Mammary epithelial cell (primary cell): ENCODE measurements around the gene EML4.

Experiments used
- CTCF ChIP-seq, 2 donors: IDR thresholded peaks in 1 of 2; conservative IDR thresholded peaks in 1 of 2; 2 replicates each; pipeline ENCODE4 v1.5.1; 2011 to 2012; ENCODE audit warnings: inconsistent platforms in 2 of 2, low read length in 2 of 2, mild to moderate bottlenecking in 2 of 2, control low read depth in 1 of 2, low read depth in 1 of 2; ENCODE audit not compliant: insufficient read depth in 1 of 2; ENCODE audit errors: extremely low read depth in 1 of 2
- EZH2 ChIP-seq: IDR thresholded peaks from 2 replicates; pipeline ENCODE4 v1.6.1; 2012; ENCODE audit warnings: low read length, inconsistent platforms, borderline replicate concordance

DNA sequence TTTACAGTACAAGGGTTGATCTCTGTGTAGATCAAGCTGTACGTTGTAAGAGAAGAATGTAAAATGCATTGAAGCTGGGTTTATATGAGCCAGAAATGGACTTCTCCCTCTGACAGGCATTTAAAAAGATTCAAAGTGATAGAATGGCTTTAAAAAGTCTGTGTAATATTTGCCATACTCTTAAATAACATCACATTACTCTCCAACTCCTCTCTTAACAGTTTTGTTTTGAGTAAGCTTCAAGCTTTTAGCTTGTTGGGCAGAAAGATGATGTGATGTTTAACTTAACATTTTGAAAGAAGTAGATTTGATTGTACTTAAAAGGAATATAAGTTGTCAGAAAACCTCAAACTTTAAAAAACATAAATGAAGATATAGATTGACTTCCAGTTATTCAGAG lies 119.7 kb downstream of the EML4 start:
- TF ChIP-seq EZH2 = no peak
- TF ChIP-seq CTCF (conservative IDR thresholded peaks at IDR 0.05 in 1 of 2, IDR thresholded peaks at IDR 0.05 in 1 of 2; ENCODE audit: extremely low read depth in 1 of 2, insufficient read depth in 1 of 2, low read depth in 1 of 2, low read length in 2 of 2) = no peak
